ENCODE measurements around the gene ROBO1.
"Not testable (repeated sequence)": the region's sequence is repeated elsewhere in the genome, so short reads cannot be mapped to it uniquely, and the experiment has no call there.

Gene ROBO1

GRCh38 chr3:79306934-79307570 is 460.7 kb downstream of the ROBO1 start:
- no peak for DNase-seq (ENCODE audit: low spot score)

- not testable (repeated sequence) for DNase-seq (ENCODE audit: low spot score)
Measured at GRCh38 chr3:79299949-79300635, 467.7 kb downstream of the ROBO1 start.

GRCh38 chr3:79297245-79297960 is 470.4 kb downstream of the ROBO1 start:
- no peak for DNase-seq (ENCODE audit: low spot score)

- DNase-seq (ENCODE audit: low spot score), result no peak
Measured at GRCh38 chr3:79286882-79287281, 480.9 kb downstream of the ROBO1 start.

GRCh38 chr3:79285871-79286270 is 481.9 kb downstream of the ROBO1 start:
- no peak for DNase-seq (ENCODE audit: low spot score)

GRCh38 chr3:79285380-79285779 is 482.4 kb downstream of the ROBO1 start:
- DNase-seq (ENCODE audit: low spot score), result no peak

- DNase-seq (ENCODE audit: low spot score), result no peak
Measured at GRCh38 chr3:79284781-79285180, 483.0 kb downstream of the ROBO1 start.

- no peak for DNase-seq (ENCODE audit: low spot score)
Measured at GRCh38 chr3:79278681-79279080, 489.1 kb downstream of the ROBO1 start.

- no peak for DNase-seq (ENCODE audit: low spot score)
Measured at GRCh38 chr3:79268422-79268821, 499.4 kb downstream of the ROBO1 start.

- DNase-seq (ENCODE audit: low spot score), result no peak
Measured at GRCh38 chr3:79264892-79265291, 502.9 kb downstream of the ROBO1 start.

GRCh38 chr3:79263423-79263822 is 504.4 kb downstream of the ROBO1 start:
- DNase-seq (ENCODE audit: low spot score), result no peak

GRCh38 chr3:79258479-79258878 is 509.3 kb downstream of the ROBO1 start:
- DNase-seq (ENCODE audit: low spot score), result no peak

- no peak for DNase-seq (ENCODE audit: low spot score)
Measured at GRCh38 chr3:79257791-79258190, 510.0 kb downstream of the ROBO1 start.

- no peak for DNase-seq (ENCODE audit: low spot score)
Measured at GRCh38 chr3:79255702-79256101, 512.1 kb downstream of the ROBO1 start.

- no peak for DNase-seq (ENCODE audit: low spot score)
Measured at GRCh38 chr3:79255292-79255691, 512.5 kb downstream of the ROBO1 start.

GRCh38 chr3:79253704-79254103 is 514.1 kb downstream of the ROBO1 start:
- DNase-seq (ENCODE audit: low spot score), result no peak

GRCh38 chr3:79253271-79253670 is 514.5 kb downstream of the ROBO1 start:
- DNase-seq (ENCODE audit: low spot score), result no peak

- DNase-seq (ENCODE audit: low spot score), result no peak
Measured at GRCh38 chr3:79250746-79251145, 517.1 kb downstream of the ROBO1 start.

GRCh38 chr3:79249701-79250100 is 518.1 kb downstream of the ROBO1 start:
- no peak for DNase-seq (ENCODE audit: low spot score)

- no peak for DNase-seq (ENCODE audit: low spot score)
Measured at GRCh38 chr3:79247725-79248043, 520.1 kb downstream of the ROBO1 start.

- no peak for DNase-seq (ENCODE audit: low spot score)
Measured at GRCh38 chr3:79246875-79247724, 520.7 kb downstream of the ROBO1 start.

Measured in CD4-positive, alpha-beta T cell treated with Interleukin-2 at 100 ng/mL for 4 hours (primary cell).